GM18520 (cell line): ENCODE data around the gene MS4A4E.
"Not testable (repeated sequence)": the region's sequence is repeated elsewhere in the genome, so short reads cannot be mapped to it uniquely, and the experiment has no call there.

Experiments used
- ATAC-seq: cut with Tn5 transposase; IDR thresholded peaks from one replicate; pipeline ENCODE4 v1.9.1; 2021; ENCODE audit not compliant: unreplicated experiment

MS4A4E gene

DNA sequence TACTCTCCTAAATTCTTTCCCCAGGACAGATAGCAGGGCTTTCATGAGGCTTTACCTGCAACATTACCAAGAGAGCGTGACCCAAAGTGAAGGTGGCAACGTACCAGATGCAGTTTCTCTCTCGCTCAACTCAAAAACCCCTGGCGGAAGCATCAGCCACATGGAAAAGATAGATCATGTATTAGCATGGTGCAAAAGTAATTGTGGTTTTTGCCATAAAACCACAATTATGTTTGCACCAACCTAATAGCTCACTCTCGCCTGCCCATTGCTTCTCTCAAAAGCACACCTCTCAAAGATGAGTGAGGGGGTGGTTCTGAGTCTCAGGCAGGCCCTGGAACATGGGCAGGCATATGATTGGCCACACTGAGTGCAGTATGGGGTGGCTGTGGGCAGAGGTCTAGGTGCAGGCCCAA, 67.1 kb downstream of the MS4A4E start:
- ATAC-seq: peak; percentile 60

DNA sequence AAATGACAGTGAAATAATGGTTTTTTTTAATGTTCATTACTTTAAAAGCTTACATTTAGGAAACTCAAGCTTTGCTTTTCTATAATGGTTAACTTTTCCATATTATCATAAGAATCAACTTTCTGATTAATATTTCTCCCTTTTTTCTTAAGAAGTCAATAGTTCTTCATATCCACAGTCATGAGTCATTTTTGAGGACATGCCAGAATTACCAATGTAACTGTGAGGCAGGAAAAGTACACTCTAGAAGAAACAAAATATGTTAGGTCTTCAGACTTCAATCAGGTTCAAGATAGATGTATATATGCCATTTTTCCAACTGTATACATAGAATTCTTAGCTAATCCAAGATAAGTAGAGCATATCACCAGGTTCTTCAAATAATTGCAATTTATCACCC, 70.9 kb downstream of the MS4A4E start:
- ATAC-seq: no peak

DNA sequence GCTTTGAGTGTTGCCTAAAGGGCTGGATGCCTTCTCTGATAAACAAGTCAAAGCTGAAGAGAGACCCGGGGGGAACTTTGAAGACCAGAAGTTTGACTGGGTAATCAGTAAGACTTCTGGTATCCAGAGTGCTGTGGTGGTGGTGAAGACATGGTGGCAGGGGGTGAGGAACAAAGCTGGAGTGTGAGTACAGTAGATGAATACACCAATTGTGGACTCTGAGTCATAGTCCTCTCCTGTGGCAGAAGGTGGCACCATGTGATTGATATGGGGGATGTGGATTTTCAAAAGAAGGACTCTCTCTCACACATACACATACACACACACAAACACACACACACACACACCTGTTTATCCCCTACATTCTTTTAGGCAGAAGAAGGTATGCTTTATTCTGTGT, 72.4 kb downstream of the MS4A4E start:
- ATAC-seq: no peak

DNA sequence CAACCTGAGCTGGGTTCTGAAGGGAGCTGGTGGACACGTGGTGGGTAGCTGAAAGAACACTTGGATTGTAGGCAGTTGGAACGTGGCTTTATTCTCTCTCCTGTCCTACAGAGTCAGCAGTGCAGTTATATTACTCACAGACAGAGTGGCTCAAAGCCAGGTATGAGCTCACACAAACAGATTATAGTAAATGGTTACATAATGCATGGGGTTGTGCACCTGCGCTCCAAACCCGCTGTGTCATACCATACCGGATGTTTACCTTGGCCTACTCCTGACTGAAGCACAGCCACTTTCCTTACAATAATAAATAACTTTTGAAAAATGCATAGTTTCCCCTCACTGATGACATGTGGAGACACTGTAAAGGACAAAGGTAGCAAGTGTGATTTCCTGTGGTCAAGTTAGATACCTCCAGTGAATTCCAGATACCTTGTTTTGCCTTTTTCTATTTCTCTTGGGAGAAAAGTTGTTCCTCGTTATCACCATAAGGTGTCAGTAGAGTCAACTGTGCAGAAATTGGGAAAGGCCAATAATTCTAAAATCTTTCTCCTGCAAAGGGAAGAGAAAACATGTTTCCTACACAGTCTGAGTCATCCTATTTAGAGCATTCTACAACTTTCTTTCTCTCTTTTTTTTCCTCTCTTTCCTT, 73.5 kb downstream of the MS4A4E start:
- no peak for ATAC-seq

DNA sequence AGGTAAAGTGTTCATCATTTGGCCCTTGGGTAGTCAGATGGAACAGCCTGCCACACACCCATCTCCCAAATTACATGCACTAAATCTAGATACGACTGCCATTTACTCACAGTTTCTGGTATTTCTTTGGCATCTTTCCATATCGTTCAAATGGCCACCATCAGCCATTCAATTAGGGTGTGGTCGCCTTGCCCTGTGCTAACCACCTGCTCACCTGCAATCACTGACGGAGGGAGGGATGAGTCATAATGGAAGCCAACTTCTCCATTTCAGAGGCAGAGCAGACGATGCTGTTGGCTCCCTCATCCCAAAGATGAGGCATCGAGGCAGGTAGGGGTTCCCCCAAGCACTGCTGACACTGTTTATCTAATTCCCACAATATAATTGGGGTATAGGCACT, 74.6 kb downstream of the MS4A4E start:
- no peak for ATAC-seq

DNA sequence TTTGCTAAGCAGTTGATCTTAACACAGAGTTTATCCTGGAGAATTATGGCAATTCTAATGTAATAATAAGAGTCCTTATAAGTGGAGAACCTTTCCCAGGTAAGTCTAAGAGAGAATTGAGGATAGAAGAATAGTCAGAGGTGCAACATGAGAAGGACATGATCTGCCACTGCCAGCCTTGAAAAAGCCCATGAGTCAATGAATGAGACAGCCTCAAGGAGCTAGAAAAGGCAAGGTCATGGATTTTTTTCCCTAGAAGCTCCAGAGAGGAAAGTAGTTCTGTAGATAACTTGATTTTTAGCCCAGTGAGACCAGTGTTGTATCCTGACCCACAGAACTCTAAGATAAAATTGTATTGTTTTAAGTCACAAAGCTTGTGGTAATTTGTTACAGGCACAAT, 77.0 kb downstream of the MS4A4E start:
- ATAC-seq: no peak

- no peak for ATAC-seq
Measured at GRCh38 chr11:60165538-60165937, 77.4 kb downstream of the MS4A4E start.

DNA sequence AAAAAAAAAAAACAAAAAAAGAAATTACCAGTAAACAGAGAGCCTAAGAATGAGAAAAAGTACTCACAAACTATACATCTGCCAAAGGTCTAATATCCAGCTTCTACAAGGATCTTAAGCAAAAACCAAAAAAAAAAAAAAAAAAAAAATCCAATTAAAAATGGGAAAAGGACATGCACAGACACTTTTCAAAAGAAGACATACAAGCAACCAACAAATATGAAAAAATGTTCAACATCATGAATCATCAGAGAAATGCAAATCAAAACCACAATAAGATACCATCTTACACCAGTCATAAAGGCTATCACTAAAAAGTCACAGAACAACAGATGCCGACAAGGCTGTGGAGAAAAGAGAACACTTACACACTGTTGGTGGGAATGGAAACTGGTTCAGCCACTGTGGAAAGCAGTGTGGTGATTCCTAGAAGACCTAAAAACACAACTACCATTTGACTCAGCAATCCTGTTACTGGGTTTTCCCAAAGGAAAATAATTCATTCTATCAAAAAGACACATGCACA, 78.3 kb downstream of the MS4A4E start:
- no peak for ATAC-seq

DNA sequence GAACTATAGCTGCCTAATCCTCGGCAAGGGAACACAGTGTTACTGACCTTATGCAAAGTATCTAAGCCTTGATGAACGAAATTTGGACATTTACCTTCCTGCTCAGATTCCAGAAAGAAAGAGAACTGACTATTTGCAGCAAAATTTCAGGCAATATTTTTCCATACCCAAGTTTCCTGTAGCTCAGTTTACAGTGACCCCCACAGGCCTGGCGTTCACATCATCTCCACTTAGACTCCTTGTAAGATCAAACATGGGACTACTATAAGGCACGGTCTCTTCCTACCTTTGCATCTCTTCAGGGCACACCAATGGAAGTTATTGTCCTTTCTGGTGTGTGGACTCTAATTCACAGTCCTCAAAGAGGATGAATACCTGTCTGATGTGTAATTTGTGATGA, 81.2 kb downstream of the MS4A4E start:
- ATAC-seq: no peak

GRCh38 chr11:60161107-60161506, 81.8 kb downstream of the MS4A4E start:
- ATAC-seq: no peak

- no peak for ATAC-seq
Measured at GRCh38 chr11:60159868-60160267, 83.1 kb downstream of the MS4A4E start.

GRCh38 chr11:60159284-60159683, 83.7 kb downstream of the MS4A4E start:
- ATAC-seq: no peak

DNA sequence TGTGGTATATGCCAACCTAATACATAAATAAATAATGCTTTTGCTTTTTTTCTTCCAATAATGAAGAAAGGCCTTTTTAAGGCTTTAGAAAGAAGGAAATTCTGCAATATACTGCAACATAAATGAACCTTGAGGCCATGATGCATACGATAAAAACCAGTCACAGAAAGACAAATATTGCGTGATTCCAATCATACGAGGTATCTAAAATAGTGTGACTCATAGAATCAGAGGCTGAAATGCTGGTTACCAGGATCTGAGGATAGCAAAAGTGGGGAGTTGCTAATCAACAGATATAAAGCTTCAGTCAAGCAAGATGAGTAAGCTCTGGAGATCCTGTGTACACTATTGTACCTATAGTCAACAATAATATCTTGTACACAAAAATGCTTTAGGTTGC, 84.3 kb downstream of the MS4A4E start:
- ATAC-seq: no peak

GRCh38 chr11:60155931-60156330, 87.0 kb downstream of the MS4A4E start:
- no peak for ATAC-seq

DNA sequence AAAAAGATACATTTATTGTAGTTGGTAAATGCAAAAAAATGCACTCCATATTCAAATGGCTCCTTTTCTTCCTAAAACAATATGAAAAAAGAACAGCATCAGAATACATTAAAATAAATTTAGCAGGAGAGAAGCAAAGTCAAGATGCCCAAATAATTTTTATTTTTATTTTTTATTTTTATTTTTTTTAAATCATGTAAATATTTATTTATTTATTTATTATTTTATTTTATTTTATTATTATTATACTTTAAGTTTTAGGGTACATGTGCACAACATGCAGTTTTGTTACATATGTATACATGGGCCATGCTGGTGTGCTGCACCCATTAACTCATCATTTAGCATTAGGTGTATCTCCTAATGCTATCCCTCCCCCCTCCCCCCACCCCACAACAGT, 90.2 kb downstream of the MS4A4E start:
- not testable (repeated sequence) for ATAC-seq

GRCh38 chr11:60150279-60150678, 92.7 kb downstream of the MS4A4E start:
- ATAC-seq: no peak
